HT1080 (cell line): ENCODE data around the gene MYOC. TPM values are rescaled to one million over a fixed set of nuclear protein-coding genes. Genes with fewer than 3 reads are reported as not detected.
"Not testable (repeated sequence)": the region's sequence is repeated elsewhere in the genome, so short reads cannot be mapped to it uniquely, and the experiment has no call there.

Experiments used
- DNase-seq: peaks from one replicate; pipeline ENCODE4 v3.0.0-alpha.2; 2015; ENCODE audit warnings: low read depth
- polyA plus RNA-seq, 2 experiments: library from polyadenylated mRNA; depleted of rRNA; stranded (reverse); fragments of >200 nt; gene quantifications; 2 replicates each; pipeline ENCODE4 v1.2.3, GENCODE V29; 2015
- total RNA-seq: library from RNA; depleted of rRNA; stranded (reverse); fragments of >200 nt; shearing (Covaris generic); gene quantifications from 2 replicates; pipeline ENCODE4 v1.2.3, GENCODE V29; 2014; rRNA removed

Gene MYOC
- total RNA-seq, result not detected in 2 replicates
- not detected in 2 replicates for polyA plus RNA-seq (2015; cell fraction: cytosol; rRNA removed)
- polyA plus RNA-seq (2015; cell fraction: nucleus; rRNA removed), result not detected in 2 replicates

- DNase-seq, result no peak
These were observed at the start of gene MYOC for GRCh38 chr1:171652234-171652822. Gene MYOC (minus strand): TSS chr1:171652688. CDS start chr1:171652611, 77 bp downstream.

GRCh38 chr1:171699531-171699930 is 47.0 kb upstream of the MYOC start:
- DNase-seq, result no peak

GRCh38 chr1:171695772-171696171 is 43.3 kb upstream of the MYOC start:
- DNase-seq, result not testable (repeated sequence)

GRCh38 chr1:171693541-171693940 is 41.1 kb upstream of the MYOC start:
- DNase-seq, result not testable (repeated sequence)

- DNase-seq, result no peak
These were observed 31.4 kb upstream of the MYOC start for GRCh38 chr1:171683870-171684269.

GRCh38 chr1:171680339-171680738 is 27.9 kb upstream of the MYOC start:
- DNase-seq, result no peak

- DNase-seq, result no peak
These were observed 24.3 kb upstream of the MYOC start for GRCh38 chr1:171676823-171677222.

- no peak for DNase-seq
These were observed 22.2 kb upstream of the MYOC start for GRCh38 chr1:171674431-171675405.

GRCh38 chr1:171670739-171671138 is 18.3 kb upstream of the MYOC start:
- DNase-seq, result no peak

GRCh38 chr1:171668372-171668771 is 15.9 kb upstream of the MYOC start:
- no peak for DNase-seq

GRCh38 chr1:171666114-171666769 is 13.8 kb upstream of the MYOC start:
- no peak for DNase-seq

GRCh38 chr1:171664976-171665375 is 12.5 kb upstream of the MYOC start:
- no peak for DNase-seq

- DNase-seq, result no peak
These were observed 11.5 kb upstream of the MYOC start for GRCh38 chr1:171663854-171664575.

GRCh38 chr1:171663036-171663853 is 10.8 kb upstream of the MYOC start:
- no peak for DNase-seq

GRCh38 chr1:171661076-171661650 is 8.7 kb upstream of the MYOC start:
- DNase-seq, result no peak

GRCh38 chr1:171656206-171656605 is 3.7 kb upstream of the MYOC start:
- not testable (repeated sequence) for DNase-seq

- no peak for DNase-seq
These were observed 3.2 kb upstream of the MYOC start for GRCh38 chr1:171655746-171656116.

GRCh38 chr1:171654942-171655745 is 2.7 kb upstream of the MYOC start:
- DNase-seq, result peak; percentile 73
